ENCODE data around the gene AEN.

- no peak for TF ChIP-seq POLR2AphosphoS5 (IDR thresholded peaks at IDR 0.05; ENCODE audit: low read depth, low read length)
- no peak for TF ChIP-seq POLR2A (IDR thresholded peaks at IDR 0.05; ENCODE audit: low read depth, low read length)
- no peak for TF ChIP-seq TAF1 (IDR thresholded peaks at IDR 0.05; ENCODE audit: low read depth, low read length)
These were observed 4.9 kb upstream of the AEN start for GRCh38 chr15:88616240-88616639.

Data from GM12891 (cell line).